Epithelial cell of proximal tubule (primary cell): ENCODE data around the gene ANXA11. TPM values are rescaled to one million over a fixed set of nuclear protein-coding genes. Genes with fewer than 3 reads are reported as not detected.
"Not testable (repeated sequence)": the region's sequence is repeated elsewhere in the genome, so short reads cannot be mapped to it uniquely, and the experiment has no call there.

Experiments used
- DNase-seq: peaks from one replicate; pipeline ENCODE4 v3.0.0-alpha.2; 2011; ENCODE audit warnings: low read depth
- H3K4me3 ChIP-seq: 2 replicates; pipeline ENCODE4 v1.5.1; 2011; ENCODE audit warnings: low read depth, mild to moderate bottlenecking, low read length
- CTCF ChIP-seq: conservative IDR thresholded peaks from 2 replicates; pipeline ENCODE4 v1.5.1; 2012; ENCODE audit warnings: low read depth, mild to moderate bottlenecking, low read length
- total RNA-seq: library from RNA; depleted of rRNA; stranded (reverse); fragments of >200 nt; gene quantifications from 2 replicates; pipeline ENCODE4 v1.2.3, GENCODE V29; 2015

The ANXA11 gene
- total RNA-seq, 1 donor from 2014 or later, result 153 TPM

- no peak for DNase-seq
- no peak for TF ChIP-seq CTCF
- peak overlapping the region; percentile 80 for H3K4me3 ChIP-seq
Observed at GRCh38 chr10:80204677-80205476, 460 bp downstream of the ANXA11 start.

GRCh38 chr10:80203835-80204676, 1.3 kb downstream of the ANXA11 start:
- no peak for TF ChIP-seq CTCF
- peak overlapping the region; percentile 80 for H3K4me3 ChIP-seq
- no peak for DNase-seq

DNA sequence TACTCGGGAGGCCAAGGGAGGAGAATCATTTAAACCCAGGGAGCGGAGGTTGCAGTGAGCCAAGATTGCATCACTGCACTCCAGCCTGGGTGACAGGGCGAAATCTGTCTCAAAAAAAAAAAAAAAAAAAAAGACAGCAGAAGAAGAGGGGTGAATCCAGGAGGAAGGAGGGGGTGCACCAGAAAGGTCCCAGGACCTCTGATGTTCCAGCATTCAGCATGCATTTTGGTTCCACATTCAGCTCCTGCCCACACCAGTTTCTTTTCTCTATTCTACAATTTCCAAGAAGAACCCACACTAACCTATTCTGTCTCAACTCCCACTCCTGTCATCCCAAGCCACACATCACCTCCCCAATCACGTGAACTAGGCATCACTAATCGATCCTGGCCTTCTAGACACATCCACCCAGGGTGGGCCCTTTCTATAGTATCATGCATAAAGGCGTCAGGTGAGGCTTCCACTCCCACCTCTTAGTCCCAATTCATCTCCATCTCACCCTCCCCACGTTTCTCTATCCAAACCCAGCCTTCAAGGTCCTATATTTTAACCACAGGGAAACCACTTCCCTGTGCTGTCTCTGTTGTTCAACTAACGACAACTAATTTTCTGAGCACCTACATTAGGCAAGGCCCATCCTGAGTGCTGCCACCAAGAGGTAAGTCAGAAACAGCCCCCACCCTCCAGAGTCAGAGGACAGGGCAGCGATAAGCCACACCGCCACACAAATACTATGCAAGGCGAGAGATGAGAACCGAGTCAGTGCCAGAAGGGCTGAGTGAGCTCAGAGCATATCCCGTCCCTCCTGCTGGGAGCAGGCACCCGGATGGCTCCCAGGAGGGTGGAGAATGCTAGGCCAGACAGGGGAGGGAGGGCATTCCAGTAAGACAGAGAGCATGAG, 2.2 kb downstream of the ANXA11 start:
- DNase-seq, result no peak
- peak; percentile 41 for TF ChIP-seq CTCF
- peak overlapping the region; percentile 80 for H3K4me3 ChIP-seq

GRCh38 chr10:80202530-80202929, 2.8 kb downstream of the ANXA11 start:
- DNase-seq, H3K4me3 ChIP-seq: not testable (repeated sequence)

- H3K4me3 ChIP-seq, result no peak overlapping the region
- TF ChIP-seq CTCF, result no peak
- no peak for DNase-seq
Observed at GRCh38 chr10:80201608-80202141, 3.7 kb downstream of the ANXA11 start.

- TF ChIP-seq CTCF, result no peak
- DNase-seq, result no peak
- H3K4me3 ChIP-seq, result no peak overlapping the region
Observed at GRCh38 chr10:80200687-80201086, 4.7 kb downstream of the ANXA11 start.
